ENCODE results near the gene MALL.

MALL gene

GRCh38 chr2:110126086-110126773 is 10.6 kb upstream of the MALL start:
- no peak for TF ChIP-seq CTCF (IDR thresholded peaks at IDR 0.05; ENCODE audit: low read depth, low read length)
- no peak for DNase-seq (ENCODE audit: extremely low read depth, low read depth)

GRCh38 chr2:110124939-110125691 is 9.5 kb upstream of the MALL start:
- no peak for TF ChIP-seq CTCF (IDR thresholded peaks at IDR 0.05; ENCODE audit: low read depth, low read length)
- no peak for DNase-seq (ENCODE audit: extremely low read depth, low read depth)

GRCh38 chr2:110124038-110124825 is 8.6 kb upstream of the MALL start:
- TF ChIP-seq CTCF (IDR thresholded peaks at IDR 0.05; ENCODE audit: low read depth, low read length) = no peak
- DNase-seq (ENCODE audit: extremely low read depth, low read depth) = no peak

- TF ChIP-seq CTCF (IDR thresholded peaks at IDR 0.05; ENCODE audit: low read depth, low read length) = no peak
- no peak for DNase-seq (ENCODE audit: extremely low read depth, low read depth)
These were observed 6.0 kb upstream of the MALL start for GRCh38 chr2:110121592-110121991.

- TF ChIP-seq CTCF (IDR thresholded peaks at IDR 0.05; ENCODE audit: low read depth, low read length) = no peak
- no peak for DNase-seq (ENCODE audit: extremely low read depth, low read depth)
These were observed 5.4 kb upstream of the MALL start for GRCh38 chr2:110121052-110121334.

GRCh38 chr2:110120171-110121051 is 4.8 kb upstream of the MALL start:
- DNase-seq (ENCODE audit: extremely low read depth, low read depth) = no peak
- no peak for TF ChIP-seq CTCF (IDR thresholded peaks at IDR 0.05; ENCODE audit: low read depth, low read length)

All from AG09319 (cell line).